HG03135 (cell line): Measurements from ENCODE around the gene C1orf115.
"Not testable (repeated sequence)": the region's sequence is repeated elsewhere in the genome, so short reads cannot be mapped to it uniquely, and the experiment has no call there.

Experiments used
- ATAC-seq: cut with Tn5 transposase; IDR thresholded peaks from one replicate; pipeline ENCODE4 v1.9.1; 2021; ENCODE audit warnings: mild to moderate bottlenecking, moderate library complexity; ENCODE audit not compliant: unreplicated experiment

The C1orf115 gene

GRCh38 chr1:220690140-220691052 lies at the start of gene C1orf115:
C1orf115 (plus strand) TSS chr1:220690363; CDS start chr1:220690403, 40 bp downstream.
- ATAC-seq, result peak; percentile 97

GRCh38 chr1:220642285-220642684 lies 47.9 kb upstream of the C1orf115 start:
- ATAC-seq, result no peak

GRCh38 chr1:220652995-220653394 lies 37.2 kb upstream of the C1orf115 start:
- no peak for ATAC-seq

- peak; percentile 94 for ATAC-seq
Observed at GRCh38 chr1:220655509-220655908, 34.7 kb upstream of the C1orf115 start.

- ATAC-seq, result no peak
Observed at GRCh38 chr1:220655961-220656740, 34.0 kb upstream of the C1orf115 start.

- no peak for ATAC-seq
Observed at GRCh38 chr1:220666349-220666748, 23.8 kb upstream of the C1orf115 start.

- no peak for ATAC-seq
Observed at GRCh38 chr1:220669005-220669404, 21.2 kb upstream of the C1orf115 start.

- no peak for ATAC-seq
Observed at GRCh38 chr1:220670365-220670764, 19.8 kb upstream of the C1orf115 start.

- ATAC-seq, result no peak
Observed at GRCh38 chr1:220673921-220674320, 16.2 kb upstream of the C1orf115 start.

- ATAC-seq, result no peak
Observed at GRCh38 chr1:220677251-220677650, 12.9 kb upstream of the C1orf115 start.

- ATAC-seq, result peak; percentile 98
Observed at GRCh38 chr1:220680085-220680687, 10.0 kb upstream of the C1orf115 start.

- ATAC-seq, result no peak
Observed at GRCh38 chr1:220681220-220681880, 8.8 kb upstream of the C1orf115 start.

GRCh38 chr1:220682901-220683576 lies 7.1 kb upstream of the C1orf115 start:
- ATAC-seq, result no peak

- ATAC-seq, result not testable (repeated sequence)
Observed at GRCh38 chr1:220683716-220684115, 6.4 kb upstream of the C1orf115 start.

- ATAC-seq, result no peak
Observed at GRCh38 chr1:220684890-220685289, 5.3 kb upstream of the C1orf115 start.

GRCh38 chr1:220685879-220686278 lies 4.3 kb upstream of the C1orf115 start:
- no peak for ATAC-seq

- no peak for ATAC-seq
Observed at GRCh38 chr1:220687809-220688208, 2.4 kb upstream of the C1orf115 start.

GRCh38 chr1:220689666-220690065 lies 497 bp upstream of the C1orf115 start:
- no peak for ATAC-seq

GRCh38 chr1:220691053-220691684 lies 1.0 kb downstream of the C1orf115 start:
- ATAC-seq, result no peak
